ENCODE data around the gene PARD3. TPM values are rescaled to one million over a fixed set of nuclear protein-coding genes. Genes with fewer than 3 reads are reported as not detected.

PARD3 gene
- total RNA-seq, 1 donor from 2014 or later, result 97.8 TPM

- TF ChIP-seq CTCF (conservative IDR thresholded peaks at IDR 0.05; ENCODE audit: low read depth, low read length), result no peak
- H3K4me3 ChIP-seq (ENCODE audit: low read depth, low read length), result no peak overlapping the region
- DNase-seq (ENCODE audit: low read depth), result no peak
These were observed 140.9 kb downstream of the PARD3 start for GRCh38 chr10:34674176-34674575.

- no peak overlapping the region for H3K4me3 ChIP-seq (ENCODE audit: low read depth, low read length)
- no peak for DNase-seq (ENCODE audit: low read depth)
- no peak for TF ChIP-seq CTCF (conservative IDR thresholded peaks at IDR 0.05; ENCODE audit: low read depth, low read length)
These were observed 145.0 kb downstream of the PARD3 start for GRCh38 chr10:34670081-34670480.

- H3K4me3 ChIP-seq (ENCODE audit: low read depth, low read length), result no peak overlapping the region
- no peak for DNase-seq (ENCODE audit: low read depth)
- TF ChIP-seq CTCF (conservative IDR thresholded peaks at IDR 0.05; ENCODE audit: low read depth, low read length), result no peak
These were observed 146.0 kb downstream of the PARD3 start for GRCh38 chr10:34669079-34669478.

GRCh38 chr10:34667177-34667576 lies 147.9 kb downstream of the PARD3 start:
- TF ChIP-seq CTCF (conservative IDR thresholded peaks at IDR 0.05; ENCODE audit: low read depth, low read length), result no peak
- no peak overlapping the region for H3K4me3 ChIP-seq (ENCODE audit: low read depth, low read length)
- DNase-seq (ENCODE audit: low read depth), result no peak

GRCh38 chr10:34666008-34666704 lies 148.9 kb downstream of the PARD3 start:
- TF ChIP-seq CTCF (conservative IDR thresholded peaks at IDR 0.05; ENCODE audit: low read depth, low read length), result peak; percentile 74
- H3K4me3 ChIP-seq (ENCODE audit: low read depth, low read length), result no peak overlapping the region
- DNase-seq (ENCODE audit: low read depth), result peak; percentile 79

GRCh38 chr10:34664706-34665105 lies 150.4 kb downstream of the PARD3 start:
- no peak for TF ChIP-seq CTCF (conservative IDR thresholded peaks at IDR 0.05; ENCODE audit: low read depth, low read length)
- DNase-seq (ENCODE audit: low read depth), result no peak
- H3K4me3 ChIP-seq (ENCODE audit: low read depth, low read length), result no peak overlapping the region

GRCh38 chr10:34661580-34661979 lies 153.5 kb downstream of the PARD3 start:
- H3K4me3 ChIP-seq (ENCODE audit: low read depth, low read length), result no peak overlapping the region
- TF ChIP-seq CTCF (conservative IDR thresholded peaks at IDR 0.05; ENCODE audit: low read depth, low read length), result no peak
- no peak for DNase-seq (ENCODE audit: low read depth)
